ENCODE results near the gene NDUFS8.
"Not testable (repeated sequence)": the region's sequence is repeated elsewhere in the genome, so short reads cannot be mapped to it uniquely, and the experiment has no call there.

Gene NDUFS8

GRCh38 chr11:68030318-68031143 lies at the start of gene NDUFS8:
Gene NDUFS8, plus strand, starts transcription at chr11:68030681. Its CDS starts 1,471 bp downstream, at chr11:68032152.
- peak; percentile 95 to 97 for DNase-seq (ENCODE audit: low read depth in 2 of 2, low spot score in 1 of 2)

GRCh38 chr11:67981226-67981625 lies 49.3 kb upstream of the NDUFS8 start:
- DNase-seq (ENCODE audit: low read depth in 2 of 2, low spot score in 1 of 2) = not testable (repeated sequence)

- not testable (repeated sequence) for DNase-seq (ENCODE audit: low read depth in 2 of 2, low spot score in 1 of 2)
These were observed 48.1 kb upstream of the NDUFS8 start for GRCh38 chr11:67982255-67982857.

GRCh38 chr11:67983951-67984350 lies 46.5 kb upstream of the NDUFS8 start:
- no peak for DNase-seq (ENCODE audit: low read depth in 2 of 2, low spot score in 1 of 2)

GRCh38 chr11:67985302-67985701 lies 45.2 kb upstream of the NDUFS8 start:
- not testable (repeated sequence) for DNase-seq (ENCODE audit: low read depth in 2 of 2, low spot score in 1 of 2)

GRCh38 chr11:67990546-67991346 lies 39.7 kb upstream of the NDUFS8 start:
- not testable (repeated sequence) for DNase-seq (ENCODE audit: low read depth in 2 of 2, low spot score in 1 of 2)

GRCh38 chr11:67991347-67992121 lies 38.9 kb upstream of the NDUFS8 start:
- DNase-seq (ENCODE audit: low read depth in 2 of 2, low spot score in 1 of 2) = not testable (repeated sequence)

GRCh38 chr11:67993821-67994220 lies 36.7 kb upstream of the NDUFS8 start:
- not testable (repeated sequence) for DNase-seq (ENCODE audit: low read depth in 2 of 2, low spot score in 1 of 2)

GRCh38 chr11:67994387-67994786 lies 36.1 kb upstream of the NDUFS8 start:
- DNase-seq (ENCODE audit: low read depth in 2 of 2, low spot score in 1 of 2) = not testable (repeated sequence)

GRCh38 chr11:67995129-67995528 lies 35.4 kb upstream of the NDUFS8 start:
- not testable (repeated sequence) for DNase-seq (ENCODE audit: low read depth in 2 of 2, low spot score in 1 of 2)

GRCh38 chr11:67995579-67995978 lies 34.9 kb upstream of the NDUFS8 start:
- DNase-seq (ENCODE audit: low read depth in 2 of 2, low spot score in 1 of 2) = not testable (repeated sequence)

GRCh38 chr11:67996051-67996450 lies 34.4 kb upstream of the NDUFS8 start:
- DNase-seq (ENCODE audit: low read depth in 2 of 2, low spot score in 1 of 2) = no peak

- no peak for DNase-seq (ENCODE audit: low read depth in 2 of 2, low spot score in 1 of 2)
These were observed 33.6 kb upstream of the NDUFS8 start for GRCh38 chr11:67996622-67997474.

- DNase-seq (ENCODE audit: low read depth in 2 of 2, low spot score in 1 of 2) = no peak
These were observed 33.0 kb upstream of the NDUFS8 start for GRCh38 chr11:67997475-67997921.

- no peak for DNase-seq (ENCODE audit: low read depth in 2 of 2, low spot score in 1 of 2)
These were observed 32.1 kb upstream of the NDUFS8 start for GRCh38 chr11:67998150-67999045.

GRCh38 chr11:67999201-67999629 lies 31.3 kb upstream of the NDUFS8 start:
- DNase-seq (ENCODE audit: low read depth in 2 of 2, low spot score in 1 of 2) = no peak

- no peak for DNase-seq (ENCODE audit: low read depth in 2 of 2, low spot score in 1 of 2)
These were observed 30.8 kb upstream of the NDUFS8 start for GRCh38 chr11:67999704-68000103.

GRCh38 chr11:68002575-68002937 lies 27.9 kb upstream of the NDUFS8 start:
- DNase-seq (ENCODE audit: low read depth in 2 of 2, low spot score in 1 of 2) = no peak
